A673 (cell line): ENCODE results near the gene NCAM2.

ENCODE experiments used
- EZH2 ChIP-seq: fragments of 200-600 bp; sonication (generic); IDR thresholded peaks from 2 replicates; pipeline ENCODE4 v1.6.1; 2017; ENCODE audit warnings: borderline replicate concordance, low read depth, mild to moderate bottlenecking, mixed read lengths, antibody characterized with exemption, low read length; ENCODE audit not compliant: poor library complexity, severe bottlenecking
- TF ChIP-seq, protein P1 (sequence below): fragments of 300-800, 200-600 bp; sonication (generic); conservative IDR thresholded peaks from 2 replicates; pipeline ENCODE4 v1.5.1; 2017; ENCODE audit warnings: low read depth, mild to moderate bottlenecking, antibody characterized with exemption, low read length, moderate library complexity, mixed read lengths

DNA sequence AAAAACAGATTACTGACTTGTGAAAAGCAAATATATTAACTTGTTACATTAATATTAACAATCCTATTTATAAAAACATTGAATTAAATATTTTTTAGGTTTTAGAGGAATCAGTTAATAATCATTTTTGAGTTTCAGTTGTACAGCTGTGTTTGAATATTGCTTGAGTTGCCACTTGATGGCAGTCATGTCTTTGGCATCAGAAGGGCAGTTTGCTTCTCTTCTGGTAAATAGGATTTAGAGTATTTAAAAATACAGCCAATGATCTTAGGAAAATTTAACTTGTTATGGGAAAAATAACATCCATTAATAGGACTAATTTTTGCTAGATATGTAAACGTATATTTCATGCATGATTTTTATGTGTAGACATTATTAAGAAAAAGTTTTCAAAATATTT is 234.1 kb downstream of the NCAM2 start:
- TF ChIP-seq, protein P1, sequence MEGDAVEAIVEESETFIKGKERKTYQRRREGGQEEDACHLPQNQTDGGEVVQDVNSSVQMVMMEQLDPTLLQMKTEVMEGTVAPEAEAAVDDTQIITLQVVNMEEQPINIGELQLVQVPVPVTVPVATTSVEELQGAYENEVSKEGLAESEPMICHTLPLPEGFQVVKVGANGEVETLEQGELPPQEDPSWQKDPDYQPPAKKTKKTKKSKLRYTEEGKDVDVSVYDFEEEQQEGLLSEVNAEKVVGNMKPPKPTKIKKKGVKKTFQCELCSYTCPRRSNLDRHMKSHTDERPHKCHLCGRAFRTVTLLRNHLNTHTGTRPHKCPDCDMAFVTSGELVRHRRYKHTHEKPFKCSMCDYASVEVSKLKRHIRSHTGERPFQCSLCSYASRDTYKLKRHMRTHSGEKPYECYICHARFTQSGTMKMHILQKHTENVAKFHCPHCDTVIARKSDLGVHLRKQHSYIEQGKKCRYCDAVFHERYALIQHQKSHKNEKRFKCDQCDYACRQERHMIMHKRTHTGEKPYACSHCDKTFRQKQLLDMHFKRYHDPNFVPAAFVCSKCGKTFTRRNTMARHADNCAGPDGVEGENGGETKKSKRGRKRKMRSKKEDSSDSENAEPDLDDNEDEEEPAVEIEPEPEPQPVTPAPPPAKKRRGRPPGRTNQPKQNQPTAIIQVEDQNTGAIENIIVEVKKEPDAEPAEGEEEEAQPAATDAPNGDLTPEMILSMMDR = peak; percentile 80
- TF ChIP-seq EZH2 = no peak
